Activated CD4-positive, alpha-beta T cell treated with anti-CD3 and anti-CD28 coated beads for 24 hours (primary cell): Measurements from ENCODE around the gene MTHFD1L.
"Not testable (repeated sequence)": the region's sequence is repeated elsewhere in the genome, so short reads cannot be mapped to it uniquely, and the experiment has no call there.

ENCODE experiments used
- DNase-seq, 2 donors: peaks; one replicate each; pipeline ENCODE4 v3.0.0-alpha.2; 2020; ENCODE audit warnings: low read depth in 2 of 2

The MTHFD1L gene

DNA sequence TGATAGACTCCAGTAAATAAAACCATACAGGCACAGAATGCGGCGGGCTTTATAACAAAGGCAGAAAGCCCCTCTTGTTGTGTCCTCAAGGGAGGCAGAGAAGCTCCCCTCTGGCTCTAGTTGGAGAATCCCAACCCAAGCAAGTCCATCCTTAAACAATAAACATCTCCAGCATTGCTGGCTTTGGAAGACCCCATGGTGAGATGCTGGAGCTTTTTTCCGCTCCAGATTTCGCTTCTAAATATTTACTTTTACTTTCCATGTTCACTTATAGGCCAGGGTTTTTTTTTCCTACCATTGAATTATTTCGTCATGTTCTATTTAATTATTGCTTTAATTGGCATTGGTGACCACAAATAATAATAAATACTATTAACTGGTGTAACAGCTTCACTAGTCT lies 176.2 kb downstream of the MTHFD1L start:
- DNase-seq: no peak

- DNase-seq: not testable (repeated sequence)
Observed at GRCh38 chr6:151042911-151043330, 177.4 kb downstream of the MTHFD1L start.

GRCh38 chr6:151043944-151044343 lies 178.4 kb downstream of the MTHFD1L start:
- DNase-seq: no peak

GRCh38 chr6:151044465-151045441 lies 179.3 kb downstream of the MTHFD1L start:
- no peak for DNase-seq

- not testable (repeated sequence) for DNase-seq
Observed at GRCh38 chr6:151045511-151046222, 180.2 kb downstream of the MTHFD1L start.

- no peak for DNase-seq
Observed at GRCh38 chr6:151051164-151051563, 185.7 kb downstream of the MTHFD1L start.

- DNase-seq: no peak
Observed at GRCh38 chr6:151052021-151052646, 186.6 kb downstream of the MTHFD1L start.

- no peak for DNase-seq
Observed at GRCh38 chr6:151054306-151054705, 188.8 kb downstream of the MTHFD1L start.

GRCh38 chr6:151056230-151056907 lies 190.9 kb downstream of the MTHFD1L start:
- no peak for DNase-seq

DNA sequence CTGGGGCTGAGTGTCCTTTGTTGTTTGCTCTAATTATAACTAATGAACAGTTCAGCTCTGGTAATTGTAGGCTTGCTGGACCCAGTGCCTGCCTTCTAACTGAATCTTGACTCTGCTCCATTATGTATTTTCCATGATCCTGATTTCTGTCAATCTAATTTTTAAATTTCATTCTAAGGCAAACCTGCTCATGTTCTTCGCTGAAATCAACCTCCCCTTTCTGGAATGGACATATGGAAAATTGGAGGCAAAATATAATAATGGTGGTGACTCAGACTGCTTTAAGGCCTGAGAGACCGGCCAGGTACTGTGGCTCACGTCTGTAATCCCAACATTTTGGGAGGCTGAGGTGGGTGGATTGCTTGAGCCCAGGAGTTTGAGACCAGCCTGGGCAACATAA lies 191.6 kb downstream of the MTHFD1L start:
- DNase-seq: no peak

- DNase-seq: no peak
Observed at GRCh38 chr6:151058021-151058733, 192.7 kb downstream of the MTHFD1L start.

DNA sequence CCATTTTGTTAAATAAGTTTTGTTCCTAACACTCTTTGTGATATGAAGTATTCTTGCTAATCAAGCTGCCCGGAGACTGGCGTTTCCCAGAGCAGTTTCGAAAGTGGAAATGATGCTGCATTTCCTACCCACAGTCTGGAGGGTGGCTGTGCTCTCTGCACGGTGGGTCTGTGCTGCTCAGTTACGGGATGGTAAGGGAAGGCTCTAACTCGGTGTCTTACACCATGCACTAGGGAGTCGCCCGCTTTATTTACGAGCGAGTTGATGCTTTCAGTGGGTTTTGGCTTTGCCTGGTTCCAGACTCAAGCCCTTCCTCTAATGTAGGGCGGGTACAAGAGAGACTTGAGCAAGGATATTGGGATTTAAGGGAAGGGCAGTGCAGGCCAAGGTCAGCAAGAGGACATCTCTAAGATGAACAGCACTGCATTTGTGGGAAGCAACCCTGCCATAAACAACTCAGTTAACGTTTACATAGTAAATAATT lies 194.2 kb downstream of the MTHFD1L start:
- DNase-seq: no peak

- no peak for DNase-seq
Observed at GRCh38 chr6:151060096-151060765, 194.7 kb downstream of the MTHFD1L start.

- no peak for DNase-seq
Observed at GRCh38 chr6:151060766-151061531, 195.4 kb downstream of the MTHFD1L start.

DNA sequence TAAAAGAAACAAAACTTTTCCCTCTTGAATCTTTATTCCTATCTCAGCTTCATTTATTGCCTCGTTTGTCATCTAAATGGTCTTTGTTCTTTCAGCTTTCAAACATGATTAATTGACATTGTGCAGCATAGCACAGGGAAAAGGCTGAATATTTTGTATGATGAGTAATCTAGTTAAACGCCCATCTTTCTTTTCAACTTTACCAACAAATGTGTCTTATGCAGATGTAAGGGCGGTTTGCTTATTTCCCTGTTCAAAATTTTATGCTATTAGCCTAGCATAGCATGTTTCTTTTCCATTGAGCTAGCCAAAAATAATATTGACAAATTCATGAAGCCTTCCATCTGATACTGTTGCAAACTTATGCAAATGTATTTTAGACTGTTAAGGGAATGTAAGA lies 197.8 kb downstream of the MTHFD1L start:
- DNase-seq: no peak

DNA sequence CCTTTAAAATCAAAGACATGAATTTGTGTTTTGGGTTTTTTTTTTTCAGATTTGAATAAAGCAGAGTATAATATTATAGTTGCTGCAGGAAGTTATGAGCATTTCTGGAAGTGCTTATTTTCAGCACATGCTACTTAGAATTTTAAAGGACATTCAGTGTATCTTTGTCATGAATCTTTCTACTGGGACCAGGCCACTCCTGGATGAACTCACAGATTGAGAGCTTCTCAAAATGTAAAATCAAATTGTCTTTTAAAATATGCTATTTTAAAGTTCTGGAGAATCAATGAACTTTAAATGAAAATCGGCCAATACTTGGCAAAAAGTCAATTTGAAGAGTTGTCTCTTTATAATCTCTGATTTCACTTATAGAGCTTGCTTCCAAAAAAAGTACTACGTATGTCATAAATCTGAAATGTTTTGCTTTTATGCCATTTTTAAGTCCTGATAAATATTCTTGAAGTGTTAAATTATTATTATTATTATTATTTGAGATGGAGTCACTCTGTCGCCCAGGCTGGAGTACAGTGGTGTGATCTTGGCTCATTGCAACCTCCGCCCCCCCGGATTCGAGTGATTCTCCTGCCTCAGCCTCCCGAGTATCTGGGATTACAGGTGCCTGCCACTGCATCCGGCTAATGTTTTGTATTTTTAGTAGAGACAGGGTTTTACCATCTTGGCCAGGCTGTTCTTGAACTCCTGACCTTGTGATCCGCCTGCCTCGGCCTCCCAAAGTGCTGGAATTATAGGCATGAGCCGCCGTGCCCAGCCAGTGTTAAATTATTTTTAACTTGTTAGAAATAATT lies 198.5 kb downstream of the MTHFD1L start:
- no peak for DNase-seq

- DNase-seq: no peak
Observed at GRCh38 chr6:151065027-151065815, 199.7 kb downstream of the MTHFD1L start.
